Measurements from ENCODE around the gene ALPK3. TPM values are rescaled to one million over a fixed set of nuclear protein-coding genes. Genes with fewer than 3 reads are reported as not detected.

ALPK3 gene
- total and polyA plus RNA-seq, 9 of the 15 experiments (the other 6 are each of a cell fraction or from before 2014, with no cell fraction given), result 0.04 to 1.0 (median 0.07) TPM; not detected in 2

DNA sequence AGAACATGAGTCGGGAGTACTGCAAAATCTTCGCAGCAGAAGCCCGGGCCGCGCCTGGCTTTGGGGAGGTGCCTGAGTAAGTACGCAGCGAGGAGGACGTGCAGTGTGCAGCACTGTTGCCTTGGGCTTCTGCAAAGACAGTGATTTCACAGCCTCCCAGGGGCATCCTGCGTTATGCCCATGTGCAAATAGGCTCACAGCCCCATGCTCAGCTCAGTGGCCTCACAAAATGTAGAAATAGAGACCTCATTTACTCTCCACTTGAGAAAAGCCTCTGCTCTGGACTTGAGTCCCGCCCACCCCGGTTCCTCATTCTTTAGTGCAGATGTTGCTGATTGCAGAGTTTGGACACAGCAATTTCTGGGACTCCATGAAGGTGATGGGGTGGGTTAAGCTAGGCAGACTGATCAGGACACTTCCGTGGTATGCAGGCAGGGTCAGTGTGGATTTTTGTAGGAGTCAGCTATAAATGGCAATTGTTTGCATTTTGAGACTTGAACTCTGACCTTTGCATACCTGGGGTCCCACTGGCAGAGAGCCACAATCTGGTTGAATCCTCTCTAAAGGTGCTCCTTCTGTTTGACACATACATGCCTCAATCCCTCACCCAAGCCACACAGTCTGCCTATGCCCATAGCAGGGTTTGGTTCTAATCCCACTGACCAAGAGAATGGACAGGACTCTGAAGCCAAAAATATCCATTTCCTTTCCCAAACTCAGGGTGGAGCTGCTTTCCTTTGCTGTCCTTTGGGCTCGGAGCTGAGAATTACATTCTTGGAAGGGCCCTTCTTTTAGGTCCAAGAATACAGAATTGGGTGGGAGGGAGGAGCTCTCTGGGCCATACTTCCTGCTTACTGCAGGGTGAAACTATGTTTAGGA is 46.6 kb downstream of the ALPK3 start:
- Histone ChIP-seq H3K36me3 (ENCODE audit: control insufficient read depth, insufficient read depth, low read length) (no peaks in the 10 kb centered on the region), H3K4me1 (replicated peaks in 1 of 2; ENCODE audit: control insufficient read depth in 2 of 2, insufficient read depth in 2 of 2, low read length in 2 of 2) (no peaks in the 10 kb centered on the region; a peak in 1 of 5 replicates), H3K4me3 (no peak overlapping the region), H3K27me3 (ENCODE audit: control insufficient read depth in 2 of 2, insufficient read depth in 2 of 2, low read length in 2 of 2) (peaks cover 11 to 48% of the 10 kb centered on the region in 2 experiments; a peak in 4 of 5 replicates), H2AFZ (ENCODE audit: low read depth, low read length) (no peak overlapping the region), H3K9me1 (ENCODE audit: control insufficient read depth, insufficient read depth, low read length) (no peaks in the 10 kb centered on the region), H4K20me1 (replicated peaks; ENCODE audit: control insufficient read depth, insufficient read depth, low read length) (no peaks in the 10 kb centered on the region), H3K4me2 (ENCODE audit: insufficient read depth, low read length) (no peak overlapping the region), H3K79me2 (ENCODE audit: control insufficient read depth, insufficient read depth, low read length) (no peaks in the 10 kb centered on the region), H3K9me3 (replicated peaks; ENCODE audit: control insufficient read depth, insufficient read depth, low read depth, low read length) (no peaks in the 10 kb centered on the region), H3K27ac (ENCODE audit: extremely low read depth, low read depth, low read length) (no peak overlapping the region), H3K9ac (ENCODE audit: insufficient read depth in 1 of 2, low read depth in 2 of 2, low read length in 2 of 2) (no peak overlapping the region; a peak in 1 of 4 replicates)
- ChIA-PET POLR2A (no interaction called here), CTCF (ENCODE audit: low intra/inter-chr PET ratio) (no interaction called here)
- FAIRE-seq, result no peak
- no peak; the same call in 2 of the 3 replicates for ATAC-seq
- 6% methylated on average over 13 of the region's 13 CpGs for WGBS (ENCODE audit: insufficient coverage, low coverage, missing lambda C conversion rate)
- no TSS peak for BruUV-seq (replicated peaks)
- in situ Hi-C loops (cut with MboI) (no loop called here), intact Hi-C loops (cut with micrococcal nuclease) (loop anchor here (5.0 kb wide), 1 partner anchor 63 kb away; no protein-coding TSS in a partner anchor)
- no peak for DNase-seq (ENCODE audit: extremely low read depth in 1 of 4, low spot score in 3 of 4)
- TF ChIP-seq FOS (IDR thresholded peaks at IDR 0.05; ENCODE audit: extremely low read depth, insufficient read length) (no peak), GATAD2B (IDR thresholded peaks at IDR 0.05; ENCODE audit: borderline replicate concordance) (no peak), TSC22D4 (tag; IDR thresholded peaks at IDR 0.05) (no peak), SPI1 (IDR thresholded peaks at IDR 0.05; ENCODE audit: borderline replicate concordance, low read depth, low read length) (peak; percentile 57; the same call in 1 of the 2 replicates), ZNF780A (CRISPR knock-in tag; IDR thresholded peaks at IDR 0.05) (no peak), MEF2D (tag; conservative IDR thresholded peaks at IDR 0.05; ENCODE audit: low read depth) (no peak), ELF1 (tag; IDR thresholded peaks at IDR 0.05) (no peak), SMAD2 (IDR thresholded peaks at IDR 0.05; ENCODE audit: low read depth, low read length) (no peak), NR2C2 (CRISPR knock-in tag; IDR thresholded peaks at IDR 0.05) (no peak), NR2C2 (tag; IDR thresholded peaks at IDR 0.05) (peak; percentile 25; the same call in 1 of the 2 replicates)
- TF ChIP-seq, protein P1, sequence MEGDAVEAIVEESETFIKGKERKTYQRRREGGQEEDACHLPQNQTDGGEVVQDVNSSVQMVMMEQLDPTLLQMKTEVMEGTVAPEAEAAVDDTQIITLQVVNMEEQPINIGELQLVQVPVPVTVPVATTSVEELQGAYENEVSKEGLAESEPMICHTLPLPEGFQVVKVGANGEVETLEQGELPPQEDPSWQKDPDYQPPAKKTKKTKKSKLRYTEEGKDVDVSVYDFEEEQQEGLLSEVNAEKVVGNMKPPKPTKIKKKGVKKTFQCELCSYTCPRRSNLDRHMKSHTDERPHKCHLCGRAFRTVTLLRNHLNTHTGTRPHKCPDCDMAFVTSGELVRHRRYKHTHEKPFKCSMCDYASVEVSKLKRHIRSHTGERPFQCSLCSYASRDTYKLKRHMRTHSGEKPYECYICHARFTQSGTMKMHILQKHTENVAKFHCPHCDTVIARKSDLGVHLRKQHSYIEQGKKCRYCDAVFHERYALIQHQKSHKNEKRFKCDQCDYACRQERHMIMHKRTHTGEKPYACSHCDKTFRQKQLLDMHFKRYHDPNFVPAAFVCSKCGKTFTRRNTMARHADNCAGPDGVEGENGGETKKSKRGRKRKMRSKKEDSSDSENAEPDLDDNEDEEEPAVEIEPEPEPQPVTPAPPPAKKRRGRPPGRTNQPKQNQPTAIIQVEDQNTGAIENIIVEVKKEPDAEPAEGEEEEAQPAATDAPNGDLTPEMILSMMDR (IDR thresholded peaks at IDR 0.05 in 2 of 3, conservative IDR thresholded peaks at IDR 0.05 in 1 of 3; ENCODE audit: insufficient read depth in 2 of 3, low read depth in 1 of 3, low read length in 3 of 3), result peak; percentile 2 to 33 (median 13); a peak in 2 of 6 replicates
- TF ChIP-seq, protein P2, sequence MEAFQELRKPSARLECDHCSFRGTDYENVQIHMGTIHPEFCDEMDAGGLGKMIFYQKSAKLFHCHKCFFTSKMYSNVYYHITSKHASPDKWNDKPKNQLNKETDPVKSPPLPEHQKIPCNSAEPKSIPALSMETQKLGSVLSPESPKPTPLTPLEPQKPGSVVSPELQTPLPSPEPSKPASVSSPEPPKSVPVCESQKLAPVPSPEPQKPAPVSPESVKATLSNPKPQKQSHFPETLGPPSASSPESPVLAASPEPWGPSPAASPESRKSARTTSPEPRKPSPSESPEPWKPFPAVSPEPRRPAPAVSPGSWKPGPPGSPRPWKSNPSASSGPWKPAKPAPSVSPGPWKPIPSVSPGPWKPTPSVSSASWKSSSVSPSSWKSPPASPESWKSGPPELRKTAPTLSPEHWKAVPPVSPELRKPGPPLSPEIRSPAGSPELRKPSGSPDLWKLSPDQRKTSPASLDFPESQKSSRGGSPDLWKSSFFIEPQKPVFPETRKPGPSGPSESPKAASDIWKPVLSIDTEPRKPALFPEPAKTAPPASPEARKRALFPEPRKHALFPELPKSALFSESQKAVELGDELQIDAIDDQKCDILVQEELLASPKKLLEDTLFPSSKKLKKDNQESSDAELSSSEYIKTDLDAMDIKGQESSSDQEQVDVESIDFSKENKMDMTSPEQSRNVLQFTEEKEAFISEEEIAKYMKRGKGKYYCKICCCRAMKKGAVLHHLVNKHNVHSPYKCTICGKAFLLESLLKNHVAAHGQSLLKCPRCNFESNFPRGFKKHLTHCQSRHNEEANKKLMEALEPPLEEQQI (IDR thresholded peaks at IDR 0.05), result no peak

Data from K562 (cell line).